Body of pancreas (tissue), 4 donors: Measurements from ENCODE around the gene GSG1L. TPM values are rescaled to one million over a fixed set of nuclear protein-coding genes. Genes with fewer than 3 reads are reported as not detected.

Experiments used
- ATAC-seq: fragments of 150-250 bp; one replicate; pipeline ENCODE4 v1.9.1; 2016
- DNase-seq, 4 donors: peaks; one replicate each; pipeline ENCODE4 v3.0.0-alpha.2; 2019
- H3K27ac ChIP-seq, 4 donors: fragments of 200-600 bp; sonication (generic); 1 replicate in 3 of 4; 2 replicates in 1 of 4; pipeline versions ENCODE4 v1.5.1 to v1.6.1; 2016 to 2019; ENCODE audit warnings: mild to moderate bottlenecking in 1 of 4, mixed read lengths in 1 of 4, moderate library complexity in 1 of 4
- H3K27me3 ChIP-seq, 2 donors: fragments of 200-600 bp; sonication (generic); one replicate each; pipeline ENCODE4 v1.6.0; 2016; ENCODE audit warnings: mild to moderate bottlenecking in 1 of 2
- H3K36me3 ChIP-seq, 2 donors: fragments of 200-600 bp; sonication (generic); replicated peaks in 1 of 2; 2 replicates each; pipeline ENCODE4 v1.5.1; 2016; ENCODE audit warnings: low read depth in 2 of 2; ENCODE audit not compliant: insufficient read depth in 1 of 2
- H3K4me1 ChIP-seq: fragments of 200-600 bp; sonication (generic); one replicate; pipeline ENCODE4 v1.6.0; 2016
- H3K4me3 ChIP-seq, 2 donors: fragments of 200-600 bp; sonication (generic); 1 replicate in 1 of 2; 2 replicates in 1 of 2; pipeline ENCODE4 v1.5.1; 2016 to 2019
- H3K9me3 ChIP-seq, 3 donors: fragments of 200-600 bp; sonication (generic); 1 replicate in 2 of 3; 2 replicates in 1 of 3; pipeline ENCODE4 v1.5.1; 2016
- CTCF ChIP-seq, 7 experiments: fragments of 450-650 bp in 4 of 7; fragments of 200-600 bp in 3 of 7; sonication (generic) in 3 of 7; IDR thresholded peaks; one replicate each; pipeline ENCODE4 v1.5.1; 2016 to 2019; ENCODE audit warnings: antibody characterized with exemption in 7 of 7
- POLR2A ChIP-seq, 3 donors: fragments of 450-650 bp; IDR thresholded peaks; one replicate each; pipeline ENCODE4 v1.6.1; 2016; ENCODE audit warnings: antibody characterized with exemption in 3 of 3, mild to moderate bottlenecking in 2 of 3
- WGBS, 2 donors: methylation state at CpG; one replicate each; pipeline ENCODE4 v1.1.5; 2017; 5-methylcytosine and 5-hydroxymethylcytosine counted together
- intact Hi-C: fragments of 100-400 bp; cut with DNase I; formaldehyde crosslinking; loops from one replicate; pipeline ENCODE4 v1.15.1; 2023
- total RNA-seq, 2 donors: library from RNA; depleted of rRNA; stranded (reverse); fragments of >200 nt; gene quantifications; one replicate each; pipeline ENCODE4 v1.1.0, GENCODE V29; 2016

GSG1L gene
- total RNA-seq, result not detected

- Histone ChIP-seq H3K4me1 (peaks cover 10% of the 10 kb centered on the region), H3K9me3 (no peaks in the 10 kb centered on the region), H3K36me3 (no peaks in the 10 kb centered on the region), H3K27me3 (peaks cover 0 to 10% of the 10 kb centered on the region in 2 donors), H3K27ac (no peak within 1 kb of the TSS), H3K4me3 (no peak within 1 kb of the TSS)
- DNase-seq (no peak), ATAC-seq (no peak)
- TF ChIP-seq POLR2A (IDR thresholded peaks at IDR 0.05), result no peak
- no peak for TF ChIP-seq CTCF (IDR thresholded peaks at IDR 0.05)
- WGBS, 2 donors, result 2% methylated on average over 53 of the region's 54 CpGs; no CpG with 5 or more reads in 1 of the 2 donors
- intact Hi-C loops, result no loop called here
These were observed at the start of gene GSG1L for GRCh38 chr16:28063591-28064061. Gene GSG1L, minus strand, starts transcription at chr16:28063714. Its CDS starts 290 bp downstream, at chr16:28063424.

GRCh38 chr16:28112908-28113307 is 49.4 kb upstream of the GSG1L start:
- no peaks in the 10 kb centered on the region for H3K9me3 ChIP-seq
- 89 to 95% methylated on average over 10 of the region's 10 CpGs for WGBS, 2 donors
- H3K4me3 ChIP-seq, result no peak overlapping the region

GRCh38 chr16:28110977-28111376 is 47.5 kb upstream of the GSG1L start:
- Histone ChIP-seq H3K9me3 (no peaks in the 10 kb centered on the region), H3K27ac (no peak overlapping the region), H3K4me3 (no peak overlapping the region), H3K4me1 (no peaks in the 10 kb centered on the region), H3K36me3 (peaks cover 0 to 33% of the 10 kb centered on the region in 2 donors), H3K27me3 (no peaks in the 10 kb centered on the region)
- 91 to 96% methylated on average over 2 of the region's 2 CpGs for WGBS, 2 donors
- no peak for TF ChIP-seq CTCF (IDR thresholded peaks at IDR 0.05)
- no peak for TF ChIP-seq POLR2A (IDR thresholded peaks at IDR 0.05)
- no peak for ATAC-seq
- intact Hi-C loops, result no loop called here
- DNase-seq, result no peak

More at GRCh38 chr16:28112908-28113307, 49.4 kb upstream of the GSG1L start:
- H3K4me1 ChIP-seq, result no peaks in the 10 kb centered on the region
- H3K27me3 ChIP-seq, result no peaks in the 10 kb centered on the region
- ATAC-seq (no peak), DNase-seq (no peak)
- intact Hi-C loops, result no loop called here
- no peak overlapping the region for H3K27ac ChIP-seq
- TF ChIP-seq POLR2A (IDR thresholded peaks at IDR 0.05), result no peak
- TF ChIP-seq CTCF (IDR thresholded peaks at IDR 0.05), result no peak
- peaks cover 0 to 23% of the 10 kb centered on the region in 2 donors for H3K36me3 ChIP-seq

- ATAC-seq, result no peak
These were observed 47.0 kb upstream of the GSG1L start for GRCh38 chr16:28110479-28110878.

More at GRCh38 chr16:28110479-28110878, 47.0 kb upstream of the GSG1L start:
- WGBS, 2 donors, result 64 to 85% methylated on average over 5 of the region's 5 CpGs
- Histone ChIP-seq H3K9me3 (no peaks in the 10 kb centered on the region), H3K27me3 (no peaks in the 10 kb centered on the region), H3K4me1 (no peaks in the 10 kb centered on the region), H3K27ac (peak overlapping the region in 1 of 4 donors; percentile 33), H3K4me3 (no peak overlapping the region), H3K36me3 (peaks cover 0 to 36% of the 10 kb centered on the region in 2 donors)
- DNase-seq, result peak in 1 of 4 donors; percentile 30
- intact Hi-C loops, result no loop called here
- TF ChIP-seq POLR2A (IDR thresholded peaks at IDR 0.05), result no peak
- no peak for TF ChIP-seq CTCF (IDR thresholded peaks at IDR 0.05)
